ENCODE data around the gene NFIB.
A peak's percentile ranks its signal among the peaks of the same experiment; 100 is the strongest.

The NFIB gene

DNA sequence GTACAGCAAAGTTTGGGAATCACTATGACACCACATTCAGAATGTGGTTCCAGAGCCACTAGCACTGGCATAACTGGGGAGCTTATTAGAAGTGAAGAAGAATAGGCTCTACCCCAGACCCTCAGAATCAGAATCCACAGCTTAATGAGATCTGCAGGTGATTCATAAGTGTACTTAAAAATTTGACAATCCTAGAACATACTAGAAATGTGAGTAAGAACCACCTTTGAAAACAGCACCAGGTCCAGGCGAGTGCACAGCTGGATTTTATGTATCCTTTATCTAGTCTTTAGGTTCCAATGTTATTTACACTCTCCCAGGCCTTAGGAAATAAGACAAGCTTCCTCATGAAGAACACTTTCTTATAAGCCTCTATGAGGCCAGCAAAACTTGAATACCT is 149.0 kb downstream of the NFIB start:
- DNase-seq (ENCODE audit: low read depth), result no peak
- no peak overlapping the region for H3K4me3 ChIP-seq (replicated peaks; ENCODE audit: low read depth, low read length)
- TF ChIP-seq, protein P1, sequence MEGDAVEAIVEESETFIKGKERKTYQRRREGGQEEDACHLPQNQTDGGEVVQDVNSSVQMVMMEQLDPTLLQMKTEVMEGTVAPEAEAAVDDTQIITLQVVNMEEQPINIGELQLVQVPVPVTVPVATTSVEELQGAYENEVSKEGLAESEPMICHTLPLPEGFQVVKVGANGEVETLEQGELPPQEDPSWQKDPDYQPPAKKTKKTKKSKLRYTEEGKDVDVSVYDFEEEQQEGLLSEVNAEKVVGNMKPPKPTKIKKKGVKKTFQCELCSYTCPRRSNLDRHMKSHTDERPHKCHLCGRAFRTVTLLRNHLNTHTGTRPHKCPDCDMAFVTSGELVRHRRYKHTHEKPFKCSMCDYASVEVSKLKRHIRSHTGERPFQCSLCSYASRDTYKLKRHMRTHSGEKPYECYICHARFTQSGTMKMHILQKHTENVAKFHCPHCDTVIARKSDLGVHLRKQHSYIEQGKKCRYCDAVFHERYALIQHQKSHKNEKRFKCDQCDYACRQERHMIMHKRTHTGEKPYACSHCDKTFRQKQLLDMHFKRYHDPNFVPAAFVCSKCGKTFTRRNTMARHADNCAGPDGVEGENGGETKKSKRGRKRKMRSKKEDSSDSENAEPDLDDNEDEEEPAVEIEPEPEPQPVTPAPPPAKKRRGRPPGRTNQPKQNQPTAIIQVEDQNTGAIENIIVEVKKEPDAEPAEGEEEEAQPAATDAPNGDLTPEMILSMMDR (IDR thresholded peaks at IDR 0.05; ENCODE audit: low read length, missing control alignments), result no peak

DNA sequence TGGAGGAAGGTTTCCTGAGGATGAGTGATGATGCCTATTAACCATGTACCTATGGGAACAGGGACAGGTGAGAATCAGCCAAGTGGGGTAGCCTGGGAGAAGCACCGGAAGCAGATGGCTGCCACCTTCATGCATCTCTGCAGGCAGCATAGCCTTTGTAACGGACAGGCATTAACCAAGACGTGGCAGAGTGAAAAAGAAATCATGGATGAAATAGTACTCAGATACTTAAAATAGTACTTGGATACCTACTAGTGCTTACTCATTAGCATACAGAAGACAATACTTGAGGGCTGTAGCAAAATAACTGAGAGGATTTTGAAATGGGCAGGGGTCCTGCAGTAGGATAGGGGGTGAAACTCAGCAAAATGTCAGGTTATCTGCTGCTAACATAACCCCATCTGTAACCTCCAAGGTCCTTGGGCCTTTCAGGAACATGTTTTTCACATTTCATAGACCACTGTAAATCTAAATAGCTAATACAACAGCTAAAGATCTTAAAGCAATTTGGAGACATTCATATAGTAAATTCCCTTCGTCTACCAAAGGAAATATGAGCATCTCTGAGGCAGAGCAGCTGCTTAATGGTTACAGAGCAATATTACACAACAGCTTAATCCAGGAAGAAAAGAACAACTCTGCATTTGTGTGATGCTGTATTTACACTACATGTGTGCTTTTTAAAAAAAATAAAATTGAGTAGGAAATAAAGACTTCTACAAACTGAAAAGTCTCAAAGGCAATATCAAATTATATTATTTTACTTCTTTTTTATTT is 154.3 kb downstream of the NFIB start:
- peak; percentile 59 for DNase-seq (ENCODE audit: low read depth)
- TF ChIP-seq, protein P1 (IDR thresholded peaks at IDR 0.05; ENCODE audit: low read length, missing control alignments), result no peak

DNA sequence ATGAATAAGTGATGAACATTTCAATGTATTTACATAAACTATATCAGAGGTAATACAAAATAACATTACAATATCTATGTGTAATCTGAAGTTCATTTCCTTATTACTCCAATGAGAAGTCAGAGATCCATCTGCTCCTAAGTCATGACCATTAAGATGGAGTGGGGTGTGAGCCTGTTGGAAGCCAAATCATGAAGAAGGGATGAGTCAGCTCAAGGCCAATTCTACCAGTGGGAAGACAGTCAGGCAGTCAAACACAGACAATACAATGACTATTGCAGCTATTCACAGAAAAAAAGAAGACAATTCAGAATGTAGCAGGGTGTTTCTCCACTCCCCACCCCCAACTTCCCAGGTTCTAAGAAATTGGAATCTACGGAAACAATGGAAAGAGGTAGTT is 155.0 kb downstream of the NFIB start:
- TF ChIP-seq, protein P1 (IDR thresholded peaks at IDR 0.05; ENCODE audit: low read length, missing control alignments), result no peak
- DNase-seq (ENCODE audit: low read depth), result peak; percentile 64
- no peak overlapping the region for H3K4me3 ChIP-seq (replicated peaks; ENCODE audit: low read depth, low read length)

More for the DNA sequence above, 154.3 kb downstream of the NFIB start:
- no peak overlapping the region for H3K4me3 ChIP-seq (replicated peaks; ENCODE audit: low read depth, low read length)

DNA sequence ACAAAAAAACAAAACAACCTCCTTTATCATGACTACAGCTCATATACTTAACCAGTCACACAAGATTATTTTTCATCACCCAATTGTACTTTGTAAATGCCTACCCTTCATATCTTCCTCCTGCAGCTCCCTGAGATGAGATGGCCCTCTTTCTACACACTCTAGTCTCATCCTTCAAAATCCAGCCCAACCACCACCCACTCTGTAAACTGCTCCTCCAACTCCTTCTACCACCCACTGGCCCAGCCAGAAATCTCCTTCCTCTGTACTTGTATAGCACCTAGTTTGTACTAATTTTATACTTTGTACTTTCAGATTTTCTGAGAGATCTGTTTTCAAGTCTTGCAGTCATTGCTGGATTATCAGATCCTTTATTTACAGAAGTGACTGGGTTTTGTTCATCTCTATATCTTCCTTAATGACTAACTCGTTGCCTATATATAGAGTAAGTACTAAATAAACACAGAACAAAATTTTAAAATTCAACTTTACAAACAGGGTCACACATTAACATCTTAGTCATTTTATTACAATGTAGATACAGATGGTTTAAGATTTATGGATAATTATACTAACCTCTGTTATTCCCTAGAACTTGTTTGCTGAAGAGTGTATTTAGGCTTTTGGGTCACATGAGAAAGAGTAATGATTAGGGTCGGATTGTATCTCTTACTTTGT is 155.7 kb downstream of the NFIB start:
- no peak overlapping the region for H3K4me3 ChIP-seq (replicated peaks; ENCODE audit: low read depth, low read length)
- DNase-seq (ENCODE audit: low read depth), result no peak
- TF ChIP-seq, protein P1 (IDR thresholded peaks at IDR 0.05; ENCODE audit: low read length, missing control alignments), result no peak

DNA sequence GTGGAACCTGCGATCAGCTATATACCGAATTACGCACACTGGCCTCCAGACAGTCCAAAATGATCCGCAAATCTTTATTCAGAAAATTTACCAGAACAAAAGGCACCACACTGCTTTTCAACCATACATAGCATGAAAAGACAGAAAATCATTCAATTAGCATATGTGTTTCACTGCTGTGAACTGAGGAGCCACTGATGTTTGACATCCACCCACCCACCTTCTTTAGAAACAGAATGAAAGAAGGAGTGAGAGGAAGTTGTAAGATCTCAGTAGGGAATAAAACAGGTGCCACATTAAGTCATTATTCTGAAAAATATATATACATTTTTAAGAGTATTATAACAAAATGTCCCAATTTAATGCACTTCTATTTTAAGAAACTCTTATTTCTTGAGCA is 156.8 kb downstream of the NFIB start:
- DNase-seq (ENCODE audit: low read depth), result no peak
- H3K4me3 ChIP-seq (replicated peaks; ENCODE audit: low read depth, low read length), result no peak overlapping the region
- TF ChIP-seq, protein P1 (IDR thresholded peaks at IDR 0.05; ENCODE audit: low read length, missing control alignments), result no peak

DNA sequence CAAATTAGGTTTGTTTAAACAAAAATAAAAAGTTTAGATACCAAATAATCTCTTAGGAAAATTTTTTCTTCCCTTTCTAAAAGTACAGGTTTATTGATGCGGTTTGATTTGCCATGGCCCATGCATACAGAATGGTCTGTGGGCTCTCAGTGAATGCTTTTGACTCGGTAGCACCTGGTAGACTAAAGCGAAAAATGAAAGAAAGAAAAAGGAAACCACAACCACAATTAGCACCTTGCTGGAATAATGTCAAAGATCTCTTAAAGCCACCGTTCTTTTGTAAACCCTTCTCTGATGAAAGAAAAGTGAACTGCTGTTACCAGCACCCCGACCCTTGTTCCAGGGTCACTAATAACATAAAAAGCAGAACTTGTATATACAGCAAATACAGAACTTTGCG is 157.9 kb downstream of the NFIB start:
- TF ChIP-seq, protein P1 (IDR thresholded peaks at IDR 0.05; ENCODE audit: low read length, missing control alignments), result no peak
- DNase-seq (ENCODE audit: low read depth), result no peak
- H3K4me3 ChIP-seq (replicated peaks; ENCODE audit: low read depth, low read length), result no peak overlapping the region
